ENCODE measurements around the gene KRTAP2-3. TPM values are rescaled to one million over a fixed set of nuclear protein-coding genes. Genes with fewer than 3 reads are reported as not detected.
"Not testable (repeated sequence)": the region's sequence is repeated elsewhere in the genome, so short reads cannot be mapped to it uniquely, and the experiment has no call there.

The KRTAP2-3 gene
- polyA plus RNA-seq, 1 donor from 2014 or later, result not detected

- Histone ChIP-seq H3K27me3 (ENCODE audit: insufficient read depth, low read depth, low read length) (no peaks in the 10 kb centered on the region), H3K79me2 (replicated peaks; ENCODE audit: insufficient read depth, low read length) (no peaks in the 10 kb centered on the region), H3K9me3 (ENCODE audit: low read length) (no peaks in the 10 kb centered on the region), H3K4me3 (ENCODE audit: low read length) (no peak overlapping the region), H3K36me3 (ENCODE audit: insufficient read depth, low read length) (no peaks in the 10 kb centered on the region), H3K9me2 (ENCODE audit: insufficient read depth, low read length) (no peaks in the 10 kb centered on the region), H3F3A (ENCODE audit: insufficient read depth, low read length, poor library complexity, severe bottlenecking) (no peaks in the 10 kb centered on the region), H3K4me2 (ENCODE audit: low read length) (no peak overlapping the region), H3K27ac (ENCODE audit: low read length) (no peak overlapping the region), H3K9ac (ENCODE audit: low read length) (no peak overlapping the region), H2AFZ (ENCODE audit: low read depth, low read length) (no peak overlapping the region), H4K20me1 (ENCODE audit: insufficient read depth) (no peaks in the 10 kb centered on the region)
- TF ChIP-seq REST (IDR thresholded peaks at IDR 0.05; ENCODE audit: borderline replicate concordance) (no peak), SMC3 (conservative IDR thresholded peaks at IDR 0.05; ENCODE audit: poor library complexity) (no peak), MXI1 (conservative IDR thresholded peaks at IDR 0.05; ENCODE audit: poor library complexity, severe bottlenecking) (no peak), RAD21 (conservative IDR thresholded peaks at IDR 0.05) (no peak), EZH2 (IDR thresholded peaks at IDR 0.05; ENCODE audit: borderline replicate concordance, insufficient read depth, low read length, poor library complexity, severe bottlenecking) (no peak), TAF1 (IDR thresholded peaks at IDR 0.05; ENCODE audit: low read depth) (no peak)
- TF ChIP-seq, protein P1, sequence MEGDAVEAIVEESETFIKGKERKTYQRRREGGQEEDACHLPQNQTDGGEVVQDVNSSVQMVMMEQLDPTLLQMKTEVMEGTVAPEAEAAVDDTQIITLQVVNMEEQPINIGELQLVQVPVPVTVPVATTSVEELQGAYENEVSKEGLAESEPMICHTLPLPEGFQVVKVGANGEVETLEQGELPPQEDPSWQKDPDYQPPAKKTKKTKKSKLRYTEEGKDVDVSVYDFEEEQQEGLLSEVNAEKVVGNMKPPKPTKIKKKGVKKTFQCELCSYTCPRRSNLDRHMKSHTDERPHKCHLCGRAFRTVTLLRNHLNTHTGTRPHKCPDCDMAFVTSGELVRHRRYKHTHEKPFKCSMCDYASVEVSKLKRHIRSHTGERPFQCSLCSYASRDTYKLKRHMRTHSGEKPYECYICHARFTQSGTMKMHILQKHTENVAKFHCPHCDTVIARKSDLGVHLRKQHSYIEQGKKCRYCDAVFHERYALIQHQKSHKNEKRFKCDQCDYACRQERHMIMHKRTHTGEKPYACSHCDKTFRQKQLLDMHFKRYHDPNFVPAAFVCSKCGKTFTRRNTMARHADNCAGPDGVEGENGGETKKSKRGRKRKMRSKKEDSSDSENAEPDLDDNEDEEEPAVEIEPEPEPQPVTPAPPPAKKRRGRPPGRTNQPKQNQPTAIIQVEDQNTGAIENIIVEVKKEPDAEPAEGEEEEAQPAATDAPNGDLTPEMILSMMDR (IDR thresholded peaks at IDR 0.05; ENCODE audit: poor library complexity, severe bottlenecking), result no peak
Measured at GRCh38 chr17:41042953-41043352, 17.0 kb downstream of the KRTAP2-3 start.

GRCh38 chr17:41040783-41041571 is 18.9 kb downstream of the KRTAP2-3 start, which contains the start of gene KRTAP1-1:
Gene KRTAP1-1, minus strand, starts transcription at chr17:41041450. Its CDS starts 53 bp downstream, at chr17:41041397.
- not testable (repeated sequence) for H3K9me2 ChIP-seq (ENCODE audit: insufficient read depth, low read length); H3K4me2 ChIP-seq (ENCODE audit: low read length); H4K20me1 ChIP-seq (ENCODE audit: insufficient read depth); H3K27ac ChIP-seq (ENCODE audit: low read length); H3K9ac ChIP-seq (ENCODE audit: low read length); H3F3A ChIP-seq (ENCODE audit: insufficient read depth, low read length, poor library complexity, severe bottlenecking); H3K27me3 ChIP-seq (ENCODE audit: insufficient read depth, low read depth, low read length); H3K9me3 ChIP-seq (ENCODE audit: low read length); H3K79me2 ChIP-seq (replicated peaks; ENCODE audit: insufficient read depth, low read length); H3K36me3 ChIP-seq (ENCODE audit: insufficient read depth, low read length); H2AFZ ChIP-seq (ENCODE audit: low read depth, low read length); H3K4me3 ChIP-seq (ENCODE audit: low read length)

DNA sequence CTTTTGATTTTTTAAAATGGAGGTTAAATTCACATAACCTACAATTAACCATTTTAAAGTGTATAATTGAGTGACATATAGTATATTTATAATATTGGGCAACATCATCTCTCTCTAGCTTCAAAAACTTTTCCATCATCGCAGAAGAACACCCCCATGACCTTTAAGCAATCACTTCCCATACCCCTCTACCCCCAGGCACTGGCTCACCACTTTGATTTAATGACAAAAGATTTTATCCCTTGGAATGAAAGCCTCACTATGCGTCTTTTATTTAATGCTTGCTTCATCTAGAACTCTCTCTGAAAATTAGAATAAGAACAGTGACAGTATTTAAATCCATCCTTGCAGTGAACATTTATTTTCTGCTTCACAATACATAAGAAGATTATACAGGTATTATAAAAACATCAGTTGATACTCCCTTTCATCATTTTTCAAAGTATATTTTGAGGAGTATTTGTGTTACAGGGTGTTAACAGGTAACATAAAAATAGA is 22.0 kb downstream of the KRTAP2-3 start:
- Histone ChIP-seq H4K20me1 (ENCODE audit: insufficient read depth) (no peaks in the 10 kb centered on the region), H3K4me2 (ENCODE audit: low read length) (no peak overlapping the region), H3K27ac (ENCODE audit: low read length) (no peak overlapping the region), H3K9me3 (ENCODE audit: low read length) (no peaks in the 10 kb centered on the region), H3K9ac (ENCODE audit: low read length) (no peak overlapping the region), H3K79me2 (replicated peaks; ENCODE audit: insufficient read depth, low read length) (no peaks in the 10 kb centered on the region), H3K4me3 (ENCODE audit: low read length) (no peak overlapping the region), H2AFZ (ENCODE audit: low read depth, low read length) (no peak overlapping the region), H3F3A (ENCODE audit: insufficient read depth, low read length, poor library complexity, severe bottlenecking) (no peaks in the 10 kb centered on the region), H3K9me2 (ENCODE audit: insufficient read depth, low read length) (no peaks in the 10 kb centered on the region), H3K36me3 (ENCODE audit: insufficient read depth, low read length) (no peaks in the 10 kb centered on the region), H3K27me3 (ENCODE audit: insufficient read depth, low read depth, low read length) (no peaks in the 10 kb centered on the region)
- TF ChIP-seq TAF1 (IDR thresholded peaks at IDR 0.05; ENCODE audit: low read depth) (no peak), POLR2AphosphoS5 (IDR thresholded peaks at IDR 0.05) (no peak), EP300 (conservative IDR thresholded peaks at IDR 0.05; ENCODE audit: poor library complexity, severe bottlenecking) (no peak), SMC3 (conservative IDR thresholded peaks at IDR 0.05; ENCODE audit: poor library complexity) (no peak)

DNA sequence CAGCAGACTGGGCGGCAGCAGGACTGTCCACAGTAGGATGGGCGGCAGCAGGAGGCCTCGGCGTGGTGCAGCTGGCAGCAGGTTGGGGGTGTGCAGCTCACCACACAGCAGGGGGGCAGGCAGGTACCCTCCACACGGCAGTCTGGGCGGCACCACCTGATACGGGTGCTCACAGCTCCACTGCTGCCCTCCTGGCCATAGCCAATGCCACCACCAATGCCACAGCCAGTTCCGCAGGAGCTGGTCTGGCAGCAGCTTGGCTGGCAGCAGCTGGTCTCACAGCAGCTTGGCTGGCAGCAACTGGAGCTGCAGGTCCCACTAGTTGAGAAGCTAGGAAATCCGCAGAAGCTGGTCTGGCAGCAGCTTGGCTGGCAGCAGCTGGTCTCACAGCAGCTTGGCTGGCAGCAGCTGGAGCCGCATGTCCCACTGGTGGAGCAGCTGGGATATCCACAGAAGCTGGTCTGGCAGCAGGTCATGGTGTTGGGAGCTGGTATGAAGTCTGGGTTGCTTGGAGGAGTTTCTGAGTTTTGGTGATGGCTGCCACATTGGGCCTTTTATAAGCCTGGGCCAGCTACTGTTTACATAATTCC is 25.5 kb downstream of the KRTAP2-3 start, which contains the start of gene KRTAP1-3:
TSS of gene KRTAP1-3 (minus strand) at position 529 of the 590 bp plus-strand sequence. CDS start at position 476, 53 bp downstream.
- H4K20me1 ChIP-seq (ENCODE audit: insufficient read depth); H3F3A ChIP-seq (ENCODE audit: insufficient read depth, low read length, poor library complexity, severe bottlenecking); H3K4me3 ChIP-seq (ENCODE audit: low read length); H3K4me2 ChIP-seq (ENCODE audit: low read length); H3K9me3 ChIP-seq (ENCODE audit: low read length); H3K79me2 ChIP-seq (replicated peaks; ENCODE audit: insufficient read depth, low read length); H2AFZ ChIP-seq (ENCODE audit: low read depth, low read length); H3K36me3 ChIP-seq (ENCODE audit: insufficient read depth, low read length); H3K27ac ChIP-seq (ENCODE audit: low read length); H3K9me2 ChIP-seq (ENCODE audit: insufficient read depth, low read length); H3K9ac ChIP-seq (ENCODE audit: low read length); H3K27me3 ChIP-seq (ENCODE audit: insufficient read depth, low read depth, low read length): not testable (repeated sequence)
